D341Med (cell line): ENCODE results near the gene ISLR.
A peak's percentile ranks its signal among the peaks of the same experiment; 100 is the strongest.

ENCODE experiments used
- DNase-seq: peaks from one replicate; pipeline ENCODE4 v3.0.0; 2012; ENCODE audit warnings: low spot score

ISLR gene

DNA sequence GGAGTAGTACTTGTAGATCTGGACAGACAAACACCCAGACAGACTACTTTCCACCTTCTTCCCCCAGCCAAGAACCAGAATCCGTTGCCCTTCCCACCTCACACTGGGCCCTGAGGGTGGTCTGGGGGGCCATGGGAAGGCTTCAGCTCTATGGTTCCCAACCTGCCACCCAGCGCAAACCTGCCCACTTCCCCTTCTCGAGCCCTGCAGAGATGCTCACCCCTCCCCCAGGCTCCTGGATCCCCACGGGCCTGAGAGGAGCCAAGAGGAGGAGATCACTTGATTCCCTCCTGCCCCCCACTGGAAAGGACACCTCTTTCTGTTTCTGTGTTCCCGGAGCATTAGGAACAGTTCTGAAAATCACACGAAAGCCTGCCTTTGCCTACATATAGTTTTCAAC is 20.4 kb downstream of the ISLR start:
- no peak for DNase-seq

- DNase-seq, result no peak
These were observed 21.4 kb downstream of the ISLR start for GRCh38 chr15:74194572-74195559.

- no peak for DNase-seq
These were observed 22.7 kb downstream of the ISLR start for GRCh38 chr15:74196175-74196574.

DNA sequence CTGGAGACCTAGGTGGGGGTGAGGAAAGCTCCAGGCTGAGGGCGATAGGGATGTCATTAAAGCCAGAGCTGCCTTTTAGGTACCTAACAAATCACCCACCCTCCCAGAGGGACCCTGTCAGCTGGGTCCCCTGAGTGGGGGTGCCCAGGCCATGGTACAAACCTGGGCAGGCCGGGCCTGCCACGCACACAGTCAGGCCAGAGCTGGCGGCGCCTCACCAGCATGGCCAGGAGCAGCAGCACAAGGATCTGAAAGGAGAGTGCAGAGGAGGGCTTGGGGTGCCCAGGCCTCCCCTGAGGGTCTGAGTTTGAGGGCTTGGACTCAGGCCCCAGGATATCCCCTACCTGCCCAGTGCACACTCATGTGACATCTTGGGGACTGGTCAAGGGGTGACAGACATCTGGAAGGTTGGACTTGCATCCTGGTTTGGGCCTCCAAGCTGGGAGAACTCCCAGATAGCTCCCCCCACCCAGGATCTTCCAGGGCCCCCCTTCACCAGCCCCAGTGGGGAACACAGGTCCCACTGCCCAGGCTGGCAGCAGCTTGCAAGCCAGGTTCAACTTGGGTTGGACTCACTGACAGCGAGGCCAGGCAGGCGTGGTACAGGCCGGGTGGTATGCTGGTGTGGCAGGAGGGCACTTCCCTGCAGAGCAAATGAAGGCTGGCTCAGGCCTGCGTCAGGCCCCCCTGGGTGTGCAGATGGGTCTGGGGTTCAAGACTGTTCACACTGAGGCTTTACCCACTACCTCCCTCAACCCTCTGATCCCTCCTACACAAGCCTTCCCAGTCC is 23.9 kb downstream of the ISLR start:
- no peak for DNase-seq

DNA sequence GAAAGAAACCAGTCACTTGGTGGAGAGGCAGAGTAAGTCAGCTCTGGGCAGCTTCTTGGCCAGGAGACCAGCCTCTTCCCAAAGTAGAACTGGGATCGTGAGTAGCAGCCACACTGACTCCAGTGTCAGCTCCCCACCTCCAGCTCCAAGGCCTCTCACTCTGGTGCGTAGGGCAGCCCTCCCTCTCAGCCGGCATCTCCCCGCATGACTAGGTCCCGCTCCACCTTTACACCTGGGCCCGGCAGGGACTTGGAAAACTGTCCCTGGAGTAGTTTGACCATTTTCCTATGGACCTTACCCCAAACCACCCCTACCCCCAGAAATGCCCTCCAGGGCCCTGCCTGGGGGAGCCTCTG is 25.8 kb downstream of the ISLR start:
- no peak for DNase-seq

DNA sequence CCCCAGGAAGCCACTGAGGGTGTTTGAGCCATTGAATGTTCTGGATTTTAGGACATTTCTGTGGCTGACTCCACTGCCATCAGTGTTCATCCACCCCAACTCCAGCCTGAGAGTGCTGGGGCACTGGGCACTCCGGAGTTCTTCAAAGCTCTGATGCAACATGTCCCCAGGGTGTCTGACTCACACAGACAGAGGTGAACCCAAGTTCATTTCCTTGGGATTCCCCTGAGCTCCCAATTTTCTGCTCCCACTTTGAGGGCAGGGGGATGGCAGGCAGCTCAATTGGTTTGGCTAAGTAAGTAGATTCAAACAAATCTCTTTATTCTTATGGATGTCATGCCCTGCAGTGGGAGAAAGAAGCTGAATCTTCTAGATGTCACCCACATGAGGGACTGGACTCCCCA is 26.9 kb downstream of the ISLR start:
- DNase-seq, result no peak

GRCh38 chr15:74200871-74201419 is 27.4 kb downstream of the ISLR start:
- no peak for DNase-seq

- no peak for DNase-seq
These were observed 28.4 kb downstream of the ISLR start for GRCh38 chr15:74201710-74202420.

DNA sequence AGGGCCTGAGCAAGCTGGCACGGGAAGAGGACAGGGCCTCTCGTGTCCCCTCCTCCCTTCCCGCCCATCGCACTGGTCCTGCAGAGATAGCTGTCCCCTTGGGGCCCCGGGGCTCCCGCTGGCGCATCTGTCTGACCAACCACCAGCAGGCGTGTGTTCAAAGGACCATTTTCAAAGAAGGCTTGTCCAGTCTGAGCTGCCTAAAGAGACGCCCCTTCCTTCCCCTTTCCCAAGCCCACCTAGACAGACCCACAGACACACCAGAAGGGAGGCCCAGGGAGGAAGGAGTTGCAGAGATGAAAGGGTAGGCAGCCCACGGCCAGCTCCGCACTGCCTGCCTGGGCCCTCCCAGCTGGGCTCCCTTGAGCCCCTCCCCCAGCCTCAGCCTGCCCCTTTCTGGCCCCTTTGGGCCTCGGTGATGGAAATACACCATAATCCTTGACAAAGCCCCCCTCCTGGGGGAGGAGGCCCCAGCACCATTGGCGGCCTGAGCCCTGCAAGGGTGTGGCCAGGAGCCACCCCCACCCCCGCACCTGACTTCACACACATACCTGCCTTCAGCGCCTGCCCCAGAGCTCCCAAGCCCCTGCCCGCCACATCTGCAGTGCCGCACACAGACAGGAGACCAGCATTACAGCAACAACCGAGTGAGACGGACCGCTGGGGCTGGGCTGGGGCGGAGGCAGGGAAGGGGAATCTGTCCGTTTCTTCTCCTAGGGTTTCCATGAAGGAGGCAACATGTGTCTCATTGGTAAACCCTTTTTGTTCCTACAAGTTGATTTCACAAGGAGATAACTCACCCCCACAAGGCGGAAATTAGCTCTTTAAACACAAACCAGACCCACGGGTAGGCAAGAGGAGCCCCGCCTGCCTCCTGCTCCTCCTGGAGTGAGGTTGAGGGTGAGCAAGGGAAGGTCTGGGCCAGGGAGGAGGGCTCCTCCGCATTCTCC is 29.2 kb downstream of the ISLR start, which contains the start of gene STRA6:
STRA6 (minus strand) TSS at position 336 of the 950 bp plus-strand sequence. CDS start 520 bp downstream, outside the sequence.
- peak; percentile 89 for DNase-seq

- DNase-seq, result peak; percentile 74
These were observed 30.5 kb downstream of the ISLR start for GRCh38 chr15:74203914-74204431.

GRCh38 chr15:74205582-74205947 is 32.1 kb downstream of the ISLR start:
- no peak for DNase-seq

- DNase-seq, result no peak
These were observed 33.3 kb downstream of the ISLR start for GRCh38 chr15:74206801-74207281.

GRCh38 chr15:74207652-74208440 is 34.3 kb downstream of the ISLR start:
- no peak for DNase-seq

DNA sequence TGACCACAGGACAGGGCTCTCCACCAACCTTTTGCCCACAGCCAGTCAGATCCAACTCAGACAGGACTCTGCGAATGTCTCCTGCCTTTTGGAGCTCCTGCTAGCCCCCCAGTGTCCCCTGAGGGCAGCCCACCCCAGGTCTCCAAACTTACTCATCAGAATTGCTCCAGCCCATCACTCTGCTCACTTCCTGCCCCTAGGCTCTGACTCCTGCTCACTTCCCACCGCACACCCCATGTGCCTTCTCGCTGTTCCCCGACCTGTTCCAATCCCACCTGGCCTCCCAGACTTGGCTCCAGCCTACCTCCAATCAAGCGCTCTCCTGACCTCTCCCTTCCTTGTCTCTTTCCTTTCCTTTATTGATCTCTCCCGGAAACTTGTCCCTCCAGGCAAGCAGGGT is 35.0 kb downstream of the ISLR start:
- DNase-seq, result no peak

GRCh38 chr15:74208901-74209559 is 35.5 kb downstream of the ISLR start:
- no peak for DNase-seq

DNA sequence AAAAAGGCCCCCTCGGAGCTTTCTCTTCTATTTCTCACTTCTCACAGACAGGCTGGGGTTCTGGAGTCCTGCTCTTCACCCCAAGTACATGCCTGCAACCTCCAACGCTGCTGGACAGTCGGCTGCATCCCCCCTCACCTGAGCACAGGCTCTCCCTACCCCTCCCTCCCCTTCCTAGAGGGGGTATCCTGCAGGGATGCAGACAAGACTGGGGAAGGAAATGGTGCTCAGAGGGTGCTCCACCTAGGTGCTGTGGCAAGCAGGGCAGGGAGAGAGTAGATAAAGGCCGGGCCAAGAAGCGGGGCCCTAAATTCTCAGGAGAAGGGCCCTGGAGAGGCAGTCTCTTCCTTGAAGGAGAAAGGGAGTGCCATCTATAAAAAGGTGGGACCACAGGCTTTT is 36.0 kb downstream of the ISLR start:
- no peak for DNase-seq

- no peak for DNase-seq
These were observed 36.6 kb downstream of the ISLR start for GRCh38 chr15:74209997-74210671.

GRCh38 chr15:74210729-74211128 is 37.2 kb downstream of the ISLR start:
- no peak for DNase-seq

GRCh38 chr15:74211656-74212055 is 38.1 kb downstream of the ISLR start:
- DNase-seq, result no peak
